GM19438 (cell line): ENCODE data around the gene GLO1.

Experiments used
- ATAC-seq: cut with Tn5 transposase; IDR thresholded peaks from one replicate; pipeline ENCODE4 v1.9.1; 2021; ENCODE audit warnings: low read depth; ENCODE audit not compliant: unreplicated experiment

The GLO1 gene

DNA sequence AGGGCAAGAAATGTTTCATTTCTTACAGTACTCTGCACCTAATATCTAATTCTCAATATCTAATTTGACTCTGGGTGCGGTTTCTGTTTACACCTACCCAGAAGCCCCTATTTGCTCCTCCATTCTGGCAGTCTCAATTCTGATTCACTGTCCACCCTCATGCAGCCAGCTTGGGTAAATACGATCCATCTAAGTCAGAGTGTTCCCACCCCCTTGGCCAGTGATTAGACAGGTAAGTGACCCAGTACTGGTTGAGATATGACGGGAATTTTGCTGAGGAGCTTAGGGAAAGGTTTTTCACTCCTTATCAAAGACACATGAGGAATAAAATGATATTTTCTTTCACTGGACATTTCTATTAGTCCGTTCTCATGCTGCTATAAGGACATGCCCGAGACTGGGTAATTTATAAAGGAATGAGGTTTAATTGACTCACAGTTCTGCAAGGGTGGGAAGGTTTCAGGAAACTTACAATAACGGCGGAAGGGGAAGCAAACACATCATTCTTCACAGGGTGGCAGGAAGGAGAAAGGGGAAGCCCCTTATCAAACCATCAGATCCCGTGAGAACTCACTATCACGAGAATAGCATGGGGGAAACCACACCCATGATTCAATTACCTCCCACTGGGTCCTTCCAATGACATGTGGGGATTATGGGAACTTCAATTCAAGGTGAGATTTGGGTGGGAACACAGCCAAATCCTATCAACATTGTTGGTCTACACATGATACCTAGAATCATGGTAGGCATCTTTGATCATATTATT, 29.4 kb downstream of the GLO1 start:
- no peak for ATAC-seq

DNA sequence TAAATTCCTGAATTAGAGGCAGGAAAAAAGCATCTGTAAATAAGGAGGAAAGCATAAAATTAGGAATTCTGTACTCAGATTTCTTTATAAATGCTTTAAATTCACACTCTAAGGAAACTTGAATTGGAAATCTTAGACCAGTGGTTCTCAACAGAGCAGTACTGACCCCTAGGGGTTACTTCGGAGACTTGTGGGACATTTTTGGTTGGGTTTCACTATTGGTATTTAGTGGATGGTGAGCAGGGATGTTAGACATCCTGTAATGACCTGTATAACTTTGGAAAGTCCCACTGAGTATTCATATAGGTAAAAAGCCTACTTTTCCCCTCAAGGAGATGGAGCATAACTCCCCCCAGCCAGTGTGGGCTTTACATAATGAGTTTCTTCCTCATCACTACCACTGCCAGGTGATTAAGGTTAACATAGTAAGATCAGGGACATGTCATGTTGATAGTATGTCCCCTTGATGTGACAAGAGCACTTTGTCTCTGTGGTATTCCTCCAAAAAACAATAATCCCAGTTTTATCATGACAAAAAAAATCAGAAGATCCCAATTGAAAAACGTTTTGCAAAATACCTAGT, 31.0 kb downstream of the GLO1 start:
- no peak for ATAC-seq

DNA sequence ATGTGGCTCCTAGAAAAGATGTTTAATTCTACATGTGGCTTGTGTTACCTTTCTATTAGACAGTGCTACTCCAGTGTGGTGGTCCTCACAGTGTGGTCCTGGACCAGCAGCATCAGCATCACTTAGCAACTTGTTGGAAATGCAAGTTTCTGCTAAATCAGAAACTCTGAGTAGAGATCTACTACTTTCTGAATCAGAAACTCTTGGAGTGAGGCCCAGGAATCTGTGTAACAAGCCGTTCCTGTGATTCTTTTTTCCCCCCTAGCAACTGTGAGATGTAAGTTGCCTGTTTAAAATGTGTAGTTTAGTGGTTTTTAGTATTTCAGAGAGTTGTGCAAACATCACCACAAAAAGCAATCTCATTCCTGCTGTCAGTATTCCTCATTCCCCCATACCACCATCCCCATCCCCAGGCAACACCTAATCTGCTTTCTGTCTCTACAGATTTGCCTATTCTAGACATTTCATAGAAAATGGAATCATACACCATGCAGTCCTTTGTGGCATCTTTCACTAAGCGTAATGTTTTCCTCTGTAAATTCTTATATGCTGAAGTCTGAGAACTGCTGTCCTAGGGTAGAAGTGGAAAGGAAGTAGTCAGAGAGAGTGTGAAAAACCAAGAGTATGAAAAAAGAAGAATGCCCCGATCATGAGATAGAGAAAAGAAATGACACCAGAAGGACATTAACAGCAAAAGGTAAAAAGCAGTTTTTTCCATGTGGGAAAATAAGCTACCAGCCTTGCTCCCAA, 44.4 kb downstream of the GLO1 start:
- ATAC-seq = no peak

GRCh38 chr6:38656896-38657295, 46.0 kb downstream of the GLO1 start:
- ATAC-seq = no peak

DNA sequence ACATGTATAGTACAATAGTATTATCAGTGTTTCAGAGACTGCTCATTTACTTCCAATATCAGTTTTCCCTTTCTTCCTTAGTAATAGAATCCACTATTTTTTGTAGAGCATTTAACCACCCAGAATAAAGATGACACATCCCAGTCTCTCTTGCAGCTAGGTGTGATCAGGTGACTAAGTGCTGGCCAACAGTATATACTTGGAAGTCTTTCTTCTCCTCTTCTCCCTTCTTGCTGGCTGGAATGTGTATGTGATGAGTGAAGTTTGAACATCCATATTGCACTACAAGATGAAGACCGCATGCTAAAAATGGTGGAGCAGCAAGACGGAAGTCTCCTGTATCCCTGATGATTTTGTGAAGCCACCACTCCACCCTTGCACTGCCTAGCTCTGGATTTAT, 48.7 kb downstream of the GLO1 start:
- ATAC-seq = no peak

DNA sequence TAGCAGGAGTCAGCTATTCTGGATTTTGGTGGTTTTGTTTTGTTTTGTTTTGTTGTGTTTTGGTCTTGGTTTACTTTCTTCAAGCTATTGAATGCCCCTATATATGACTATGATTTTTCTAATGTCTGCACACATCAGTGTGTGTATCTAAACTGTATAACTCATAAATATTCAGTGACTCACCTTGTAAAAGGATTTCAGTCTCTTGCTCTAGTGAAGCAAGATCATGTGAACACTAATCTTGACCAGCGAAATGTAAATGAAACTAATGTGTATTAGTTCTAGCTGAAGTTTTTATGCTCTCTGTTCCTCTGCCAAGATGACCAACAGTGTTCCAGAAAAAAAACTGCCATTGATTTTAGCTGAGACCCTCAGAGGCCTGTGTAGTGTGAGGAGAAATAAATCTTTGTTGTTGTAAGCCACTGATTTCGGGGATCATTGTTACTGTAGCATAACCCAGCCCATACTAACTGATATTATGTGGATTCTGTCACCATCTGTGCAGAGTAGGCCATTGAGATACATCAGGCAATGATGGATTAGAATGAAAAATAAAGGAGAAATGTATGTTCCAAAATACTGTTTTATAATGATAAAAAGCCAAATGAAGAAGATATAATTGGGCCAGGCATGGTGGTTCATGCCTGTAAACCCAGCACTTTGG, 51.7 kb downstream of the GLO1 start:
- no peak for ATAC-seq

DNA sequence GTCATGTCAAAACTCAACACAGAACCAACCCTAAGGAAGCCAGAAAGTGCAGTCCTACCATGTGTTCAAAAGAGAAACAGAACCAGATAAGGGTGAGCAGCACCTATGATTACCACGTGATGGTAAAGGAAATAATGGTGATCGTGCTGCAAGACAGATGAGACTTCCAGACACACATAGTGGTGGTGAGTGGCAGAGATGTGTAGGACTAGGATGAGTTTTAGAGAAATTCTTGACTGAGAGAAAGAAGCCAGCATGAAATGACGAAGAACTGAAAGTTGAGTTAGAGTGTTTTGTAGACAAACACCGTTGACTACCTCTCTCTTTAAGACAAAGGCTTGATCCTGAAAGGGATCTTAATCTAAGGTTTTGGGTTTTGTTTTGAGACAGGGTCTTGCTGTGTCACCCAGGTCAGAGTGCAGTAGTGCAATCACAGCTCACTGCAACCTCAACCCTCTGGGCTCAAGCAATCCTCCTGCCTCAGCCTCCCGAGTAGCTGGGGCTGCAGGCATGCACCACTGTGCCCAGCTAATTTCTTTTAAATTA, 52.7 kb downstream of the GLO1 start:
- no peak for ATAC-seq

- ATAC-seq = no peak
These were observed 53.2 kb downstream of the GLO1 start for GRCh38 chr6:38649744-38650143.

DNA sequence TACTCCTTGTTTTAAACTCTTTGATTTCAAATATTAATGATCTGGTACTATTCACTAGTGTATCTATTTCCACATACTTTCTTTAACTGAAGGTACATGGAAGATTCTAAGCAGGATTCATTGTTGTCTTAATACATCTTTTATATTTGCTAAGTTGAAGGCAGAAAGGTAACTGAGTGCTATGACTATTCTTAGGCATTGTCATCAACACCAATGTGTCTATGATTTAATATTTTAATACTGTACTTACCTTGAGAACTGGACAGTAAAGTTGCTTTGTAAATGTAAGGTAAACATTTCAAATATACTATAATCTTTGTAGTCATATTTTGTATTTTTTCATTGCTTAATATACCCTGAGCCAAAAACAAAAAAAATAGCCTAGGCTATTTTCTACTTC, 54.3 kb downstream of the GLO1 start:
- no peak for ATAC-seq

DNA sequence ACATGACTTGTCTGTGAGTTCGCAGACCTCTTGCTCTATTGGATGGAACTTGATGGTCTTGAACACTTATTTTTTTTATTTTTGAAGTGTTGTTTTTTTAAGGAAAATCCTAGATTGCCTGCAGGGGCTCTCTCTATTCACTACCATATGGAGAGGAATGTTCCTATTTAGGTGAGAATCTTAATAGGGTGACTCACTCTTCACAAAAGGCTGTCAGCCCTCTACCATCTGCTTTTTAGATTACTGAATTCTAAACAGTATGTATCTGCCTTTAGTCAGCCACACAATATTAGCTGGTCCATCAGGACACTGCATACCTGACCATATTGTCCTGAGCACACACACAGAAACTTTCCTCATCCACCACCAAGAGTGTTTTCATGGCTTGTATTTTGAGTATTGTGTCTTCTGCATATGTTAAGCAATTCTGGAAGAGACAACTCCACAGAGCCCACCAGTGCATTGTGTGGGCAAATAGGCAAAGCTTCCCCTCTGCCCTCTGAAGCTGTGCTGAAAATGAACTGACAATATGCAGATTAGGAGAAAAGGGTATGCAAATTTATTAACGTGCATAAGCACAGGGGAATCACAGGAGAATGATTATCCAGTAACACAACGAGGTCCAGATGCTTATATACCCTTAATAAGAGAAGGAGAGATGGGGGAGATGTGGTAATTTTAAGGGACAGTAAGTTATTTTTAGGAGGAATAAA, 56.6 kb downstream of the GLO1 start:
- ATAC-seq = no peak

DNA sequence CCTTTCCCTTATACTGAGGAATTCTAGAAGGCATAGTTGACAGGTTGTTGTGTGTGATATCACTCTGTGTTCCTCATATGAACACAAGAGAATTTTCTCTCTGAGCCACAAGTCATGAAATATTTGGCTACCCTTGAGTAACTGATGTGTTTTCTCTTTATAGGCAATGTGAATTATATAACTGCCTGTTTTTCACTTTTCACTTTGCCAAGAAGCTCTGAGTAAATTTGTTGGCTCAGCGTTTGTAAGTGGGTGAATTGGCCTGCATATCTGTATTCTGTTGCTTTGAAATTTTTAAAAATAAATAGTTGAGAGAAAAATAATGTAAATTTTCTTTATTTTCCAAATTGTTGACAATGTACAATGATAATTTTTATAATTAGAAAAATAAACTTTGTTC, 58.0 kb downstream of the GLO1 start:
- no peak for ATAC-seq

GRCh38 chr6:38640216-38640909, 62.6 kb downstream of the GLO1 start:
- ATAC-seq = no peak

GRCh38 chr6:38639498-38640215, 63.3 kb downstream of the GLO1 start, which contains the start of gene BTBD9:
Gene BTBD9 (minus strand): TSS chr6:38639929.
- peak; percentile 82 for ATAC-seq

GRCh38 chr6:38638941-38639497, 63.9 kb downstream of the GLO1 start:
- peak; percentile 25 for ATAC-seq

GRCh38 chr6:38637756-38638155, 65.2 kb downstream of the GLO1 start:
- no peak for ATAC-seq

GRCh38 chr6:38636027-38636426, 66.9 kb downstream of the GLO1 start:
- no peak for ATAC-seq

- no peak for ATAC-seq
These were observed 68.4 kb downstream of the GLO1 start for GRCh38 chr6:38634518-38634917.

- ATAC-seq = no peak
These were observed 70.5 kb downstream of the GLO1 start for GRCh38 chr6:38632490-38632889.
